Measurements from ENCODE around the gene HES5.

GRCh38 chr1:2546515-2547209 lies 16.6 kb upstream of the HES5 start:
- TF ChIP-seq, protein P1, sequence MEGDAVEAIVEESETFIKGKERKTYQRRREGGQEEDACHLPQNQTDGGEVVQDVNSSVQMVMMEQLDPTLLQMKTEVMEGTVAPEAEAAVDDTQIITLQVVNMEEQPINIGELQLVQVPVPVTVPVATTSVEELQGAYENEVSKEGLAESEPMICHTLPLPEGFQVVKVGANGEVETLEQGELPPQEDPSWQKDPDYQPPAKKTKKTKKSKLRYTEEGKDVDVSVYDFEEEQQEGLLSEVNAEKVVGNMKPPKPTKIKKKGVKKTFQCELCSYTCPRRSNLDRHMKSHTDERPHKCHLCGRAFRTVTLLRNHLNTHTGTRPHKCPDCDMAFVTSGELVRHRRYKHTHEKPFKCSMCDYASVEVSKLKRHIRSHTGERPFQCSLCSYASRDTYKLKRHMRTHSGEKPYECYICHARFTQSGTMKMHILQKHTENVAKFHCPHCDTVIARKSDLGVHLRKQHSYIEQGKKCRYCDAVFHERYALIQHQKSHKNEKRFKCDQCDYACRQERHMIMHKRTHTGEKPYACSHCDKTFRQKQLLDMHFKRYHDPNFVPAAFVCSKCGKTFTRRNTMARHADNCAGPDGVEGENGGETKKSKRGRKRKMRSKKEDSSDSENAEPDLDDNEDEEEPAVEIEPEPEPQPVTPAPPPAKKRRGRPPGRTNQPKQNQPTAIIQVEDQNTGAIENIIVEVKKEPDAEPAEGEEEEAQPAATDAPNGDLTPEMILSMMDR (conservative IDR thresholded peaks at IDR 0.05 in 1 of 2, IDR thresholded peaks at IDR 0.05 in 1 of 2; ENCODE audit: low read depth in 1 of 2, low read length in 2 of 2): no peak
- TF ChIP-seq EZH2 (IDR thresholded peaks at IDR 0.05; ENCODE audit: low read length, missing control alignments): no peak

All from fibroblast of lung (primary cell).